HCT116 (cell line): ENCODE measurements around the gene AMDHD2. TPM values are rescaled to one million over a fixed set of nuclear protein-coding genes. Genes with fewer than 3 reads are reported as not detected.

Experiments
- ATAC-seq: fragments of 200-7000 bp; cut with Tn5 transposase; 2 replicates; pipeline ENCODE4 v1.9.1; 2020; ENCODE audit warnings: mild to moderate bottlenecking, moderate library complexity
- BruUV-seq: library from RNA; stranded (reverse); fragments of 400-500 nt; replicated peaks from 2 replicates; lab custom pipeline; 2021; lab: Mats Ljungman, UMichigan
- CTCF ChIA-PET: fragments of 300-600 bp; sonication (Branson Sonifier 250); formaldehyde crosslinking; loops from one replicate; lab custom pipeline; 2021; ENCODE audit warnings: antibody characterized with exemption; lab: Charles Lee
- POLR2A ChIA-PET: fragments of 300-600, 350-600 bp; sonication (Branson Sonifier 250); formaldehyde crosslinking; loops from one replicate; lab custom pipeline; 2021; ENCODE audit warnings: antibody characterized with exemption; lab: Charles Lee
- RAD21 ChIA-PET, 2 experiments: fragments of 300-600 bp; sonication (Branson Sonifier 250); formaldehyde crosslinking; loops; one replicate each; lab custom pipeline; 2023; ENCODE audit warnings: low total read pairs in 2 of 2; ENCODE audit not compliant: uncharacterized antibody in 2 of 2, unreplicated experiment in 2 of 2, low non-redundant PET in 1 of 2; lab: Charles Lee
- DNase-seq: peaks from one replicate; pipeline ENCODE4 v3.0.0-alpha.2; 2010; ENCODE audit warnings: low read depth, low spot score
- H2AFZ ChIP-seq: fragments of 200-600 bp; shearing (Covaris generic), sonication (generic); 2 replicates; pipeline ENCODE4 v1.6.1; 2017; ENCODE audit warnings: low read depth, mixed run types, mixed read lengths, antibody characterized with exemption, low read length; ENCODE audit not compliant: poor library complexity, severe bottlenecking
- H3K27ac ChIP-seq: 2 replicates; pipeline ENCODE4 v1.5.1; 2012; ENCODE audit warnings: low read depth, low read length
- H3K27me3 ChIP-seq: fragments of 200-600 bp; sonication (generic); 2 replicates; pipeline ENCODE4 v1.6.1; 2016; ENCODE audit warnings: mixed run types, low read length, mixed read lengths; ENCODE audit not compliant: insufficient read depth
- H3K36me3 ChIP-seq, 2 experiments: fragments of 200-500 bp in 1 of 2; fragments of 200-600 bp in 1 of 2; sonication (Bioruptor generic) in 1 of 2; sonication (generic) in 1 of 2; 2 replicates each; pipeline versions ENCODE4 v1.5.1 to v1.6.1; 2014 to 2016; ENCODE audit warnings: low read length in 2 of 2, inconsistent platforms in 1 of 2, mixed read lengths in 1 of 2, mixed run types in 1 of 2; ENCODE audit not compliant: insufficient read depth in 2 of 2, control insufficient read depth in 1 of 2
- H3K4me1 ChIP-seq, 2 experiments: fragments of 200-600 bp in 1 of 2; sonication (generic) in 1 of 2; 2 replicates each; pipeline versions ENCODE4 v1.5.1 to v1.6.1; 2012 to 2017; ENCODE audit warnings: low read length in 2 of 2, inconsistent platforms in 1 of 2, mild to moderate bottlenecking in 1 of 2, mixed read lengths in 1 of 2, mixed run types in 1 of 2, moderate library complexity in 1 of 2; ENCODE audit not compliant: insufficient read depth in 2 of 2, control insufficient read depth in 1 of 2
- H3K4me2 ChIP-seq: fragments of 200-600 bp; sonication (generic); 2 replicates; pipeline ENCODE4 v1.6.1; 2017; ENCODE audit warnings: mixed run types, low read length, mixed read lengths
- H3K4me3 ChIP-seq, 2 experiments: fragments of 200-600 bp in 1 of 2; sonication (generic) in 1 of 2; replicated peaks in 1 of 2; 2 replicates each; pipeline ENCODE4 v1.5.1; 2011 to 2016; ENCODE audit warnings: low read length in 2 of 2, control low read depth in 1 of 2, low read depth in 1 of 2, mild to moderate bottlenecking in 1 of 2, mixed read lengths in 1 of 2, mixed run types in 1 of 2
- H3K79me2 ChIP-seq: fragments of 200-600 bp; sonication (generic); 2 replicates; pipeline ENCODE4 v1.6.1; 2017; ENCODE audit warnings: mild to moderate bottlenecking, mixed run types, low read length, moderate library complexity, mixed read lengths; ENCODE audit not compliant: insufficient read depth
- H3K9ac ChIP-seq: fragments of 200-600 bp; sonication (generic); 2 replicates; pipeline ENCODE4 v1.6.1; 2016; ENCODE audit warnings: low read length, mixed read lengths
- H3K9me2 ChIP-seq: fragments of 200-600 bp; sonication (generic), shearing (Covaris generic); 2 replicates; pipeline ENCODE4 v1.6.1; 2017; ENCODE audit warnings: mixed run types, mild to moderate bottlenecking, moderate library complexity; ENCODE audit not compliant: insufficient read depth
- H3K9me3 ChIP-seq, 2 experiments: fragments of 200-500 bp in 1 of 2; fragments of 200-600 bp in 1 of 2; sonication (Bioruptor generic) in 1 of 2; sonication (generic) in 1 of 2; 2 replicates each; pipeline ENCODE4 v1.6.1; 2014 to 2017; ENCODE audit warnings: low read length in 2 of 2, mixed read lengths in 2 of 2, inconsistent platforms in 1 of 2, low read depth in 1 of 2, mild to moderate bottlenecking in 1 of 2, mixed run types in 1 of 2, moderate library complexity in 1 of 2; ENCODE audit not compliant: control insufficient read depth in 1 of 2, insufficient read depth in 1 of 2
- H4K20me1 ChIP-seq: fragments of 200-600 bp; sonication (generic), shearing (Covaris generic); 2 replicates; pipeline ENCODE4 v1.6.1; 2017; ENCODE audit warnings: mixed run types, mild to moderate bottlenecking, moderate library complexity; ENCODE audit not compliant: insufficient read depth
- ELF1 ChIP-seq: IDR thresholded peaks from 2 replicates; pipeline ENCODE4 v1.6.1; 2012; ENCODE audit warnings: low read depth, borderline replicate concordance
- EZH2 ChIP-seq: fragments of 200-600 bp; sonication (generic); IDR thresholded peaks from 2 replicates; pipeline ENCODE4 v1.6.1; 2017; ENCODE audit warnings: antibody characterized with exemption, mixed run types
- JUND ChIP-seq: IDR thresholded peaks from 2 replicates; pipeline ENCODE4 v1.6.1; 2012
- MAX ChIP-seq: IDR thresholded peaks from 2 replicates; pipeline ENCODE4 v1.6.1; 2012
- POLR2AphosphoS5 ChIP-seq: IDR thresholded peaks from 2 replicates; pipeline ENCODE4 v1.6.1; 2011; ENCODE audit warnings: mild to moderate bottlenecking, low read depth, low read length, moderate library complexity
- RAD21 ChIP-seq: IDR thresholded peaks from 2 replicates; pipeline ENCODE4 v1.6.1; 2012; ENCODE audit warnings: low read depth, mild to moderate bottlenecking
- SIN3A ChIP-seq: IDR thresholded peaks from 2 replicates; pipeline ENCODE4 v1.6.1; 2012; ENCODE audit warnings: low read depth
- ZFX ChIP-seq: fragments of 450-650 bp; IDR thresholded peaks from 2 replicates; pipeline ENCODE4 v1.6.1; 2017
- ZNF274 ChIP-seq: fragments of 200-500 bp; sonication (Bioruptor generic); IDR thresholded peaks from 2 replicates; pipeline ENCODE4 v1.6.1; 2014; ENCODE audit warnings: mild to moderate bottlenecking, low read depth, low read length, inconsistent platforms
- intact Hi-C: fragments of 100-400 bp; cut with micrococcal nuclease; formaldehyde crosslinking; loops from 2 replicates; pipeline ENCODE4 v1.10.0; 2022
- total RNA-seq: library from RNA; stranded (reverse); gene quantifications from one replicate; pipeline ENCODE4 v1.2.1, GENCODE V29; 2021; ENCODE audit not compliant: unreplicated experiment
- TF ChIP-seq, protein P1 (sequence below), 3 experiments: fragments of 200-600 bp in 1 of 3; sonication (generic) in 1 of 3; IDR thresholded peaks in 2 of 3; conservative IDR thresholded peaks in 1 of 3; 2 replicates each; pipeline ENCODE4 v1.5.1; 2012 to 2017; ENCODE audit warnings: low read depth in 2 of 3, low read length in 2 of 3, antibody characterized with exemption in 1 of 3, borderline replicate concordance in 1 of 3, control low read depth in 1 of 3, mild to moderate bottlenecking in 1 of 3, mixed read lengths in 1 of 3, mixed run types in 1 of 3, moderate library complexity in 1 of 3; ENCODE audit not compliant: insufficient read depth in 1 of 3

The AMDHD2 gene
- total RNA-seq, 1 experiment from 2014 or later: 42.9 TPM

DNA sequence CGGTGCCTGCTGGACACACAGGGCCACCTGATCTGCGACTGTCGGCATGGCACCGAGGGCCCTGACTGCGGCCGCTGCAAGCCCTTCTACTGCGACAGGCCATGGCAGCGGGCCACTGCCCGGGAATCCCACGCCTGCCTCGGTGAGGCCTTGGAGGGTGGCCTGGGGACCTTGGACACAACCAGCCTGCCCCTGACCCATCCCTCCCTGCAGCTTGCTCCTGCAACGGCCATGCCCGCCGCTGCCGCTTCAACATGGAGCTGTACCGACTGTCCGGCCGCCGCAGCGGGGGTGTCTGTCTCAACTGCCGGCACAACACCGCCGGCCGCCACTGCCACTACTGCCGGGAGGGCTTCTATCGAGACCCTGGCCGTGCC, 47.7 kb upstream of the AMDHD2 start:
- Histone ChIP-seq H3K4me3 (no peak overlapping the region), H3K27me3 (no peaks in the 10 kb centered on the region), H3K79me2 (peaks cover 20% of the 10 kb centered on the region; the same call in 1 of the 2 replicates), H3K9me2 (no peaks in the 10 kb centered on the region), H3K36me3 (no peaks in the 10 kb centered on the region), H4K20me1 (no peaks in the 10 kb centered on the region), H3K27ac (no peak overlapping the region; the same call in 1 of the 2 replicates), H3K4me2 (no peak overlapping the region), H2AFZ (no peak overlapping the region), H3K4me1 (peaks cover 33 to 65% of the 10 kb centered on the region in 2 experiments), H3K9ac (no peak overlapping the region), H3K9me3 (no peaks in the 10 kb centered on the region)
- RAD21 ChIA-PET: no interaction called here
- TF ChIP-seq JUND (no peak), ELF1 (no peak), ZFX (no peak), SIN3A (no peak), ZNF274 (no peak), POLR2AphosphoS5 (no peak), RAD21 (no peak), MAX (no peak), EZH2 (no peak)
- TF ChIP-seq, protein P1, sequence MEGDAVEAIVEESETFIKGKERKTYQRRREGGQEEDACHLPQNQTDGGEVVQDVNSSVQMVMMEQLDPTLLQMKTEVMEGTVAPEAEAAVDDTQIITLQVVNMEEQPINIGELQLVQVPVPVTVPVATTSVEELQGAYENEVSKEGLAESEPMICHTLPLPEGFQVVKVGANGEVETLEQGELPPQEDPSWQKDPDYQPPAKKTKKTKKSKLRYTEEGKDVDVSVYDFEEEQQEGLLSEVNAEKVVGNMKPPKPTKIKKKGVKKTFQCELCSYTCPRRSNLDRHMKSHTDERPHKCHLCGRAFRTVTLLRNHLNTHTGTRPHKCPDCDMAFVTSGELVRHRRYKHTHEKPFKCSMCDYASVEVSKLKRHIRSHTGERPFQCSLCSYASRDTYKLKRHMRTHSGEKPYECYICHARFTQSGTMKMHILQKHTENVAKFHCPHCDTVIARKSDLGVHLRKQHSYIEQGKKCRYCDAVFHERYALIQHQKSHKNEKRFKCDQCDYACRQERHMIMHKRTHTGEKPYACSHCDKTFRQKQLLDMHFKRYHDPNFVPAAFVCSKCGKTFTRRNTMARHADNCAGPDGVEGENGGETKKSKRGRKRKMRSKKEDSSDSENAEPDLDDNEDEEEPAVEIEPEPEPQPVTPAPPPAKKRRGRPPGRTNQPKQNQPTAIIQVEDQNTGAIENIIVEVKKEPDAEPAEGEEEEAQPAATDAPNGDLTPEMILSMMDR (IDR thresholded peaks at IDR 0.05 in 2 of 3, conservative IDR thresholded peaks at IDR 0.05 in 1 of 3; ENCODE audit: borderline replicate concordance in 1 of 3, insufficient read depth in 1 of 3, low read depth in 2 of 3, low read length in 2 of 3): no peak
- CTCF ChIA-PET: no interaction called here
- DNase-seq (no peak), ATAC-seq (no peak)
- POLR2A ChIA-PET: no interaction called here
- intact Hi-C loops: no loop called here
- BruUV-seq: no TSS peak
